CD4-positive, alpha-beta T cell treated with Interleukin-4 for 1 hour (primary cell): ENCODE results near the gene TARBP1.
"Not testable (repeated sequence)": the region's sequence is repeated elsewhere in the genome, so short reads cannot be mapped to it uniquely, and the experiment has no call there.

ENCODE experiments used
- DNase-seq, 2 donors: peaks; one replicate each; pipeline ENCODE4 v3.0.0-alpha.2; 2020 to 2022

TARBP1 gene

DNA sequence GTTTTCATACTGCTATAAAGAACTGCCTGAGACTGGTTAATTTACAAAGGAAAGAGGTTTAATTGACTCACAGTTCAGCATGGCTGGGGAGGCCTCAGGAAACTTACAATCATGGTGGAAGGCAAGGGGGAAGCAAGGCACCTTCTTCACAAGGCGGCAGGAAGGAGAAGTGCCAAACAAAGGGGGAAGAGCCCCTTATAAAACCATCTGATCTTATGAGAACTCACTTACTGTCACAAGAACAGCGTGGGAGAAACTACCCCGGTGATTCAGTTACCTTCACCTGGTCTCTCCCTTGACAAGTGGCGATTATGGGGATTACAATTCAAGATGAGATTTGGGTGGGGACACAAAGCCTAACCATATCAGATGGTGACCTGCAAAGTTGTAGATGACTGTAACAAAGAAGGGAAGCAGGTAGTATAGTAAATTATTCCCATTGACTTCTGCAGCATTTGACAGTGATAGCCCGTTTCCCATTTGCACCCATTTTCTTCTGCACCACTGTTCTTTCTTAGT, 99.3 kb downstream of the TARBP1 start:
- DNase-seq, result not testable (repeated sequence)

DNA sequence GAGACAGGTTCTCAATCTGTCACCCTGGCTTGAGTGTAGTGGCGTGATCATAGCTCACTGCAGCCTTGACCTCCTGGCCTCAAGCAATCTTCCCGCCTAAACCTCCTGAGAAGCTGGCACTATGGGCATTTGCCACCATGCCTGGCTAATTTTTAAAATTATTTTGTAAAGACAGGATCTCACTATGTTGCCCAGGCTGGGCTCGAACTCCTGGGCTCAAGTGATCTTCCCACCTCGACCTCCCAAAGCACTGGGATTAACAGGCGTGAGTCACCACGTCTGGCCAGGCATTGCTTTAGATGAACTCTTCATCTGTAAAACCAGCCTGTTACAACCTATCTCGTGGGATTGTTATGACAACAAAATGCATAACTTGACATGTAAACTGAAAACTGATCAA, 103.3 kb downstream of the TARBP1 start:
- no peak for DNase-seq

DNA sequence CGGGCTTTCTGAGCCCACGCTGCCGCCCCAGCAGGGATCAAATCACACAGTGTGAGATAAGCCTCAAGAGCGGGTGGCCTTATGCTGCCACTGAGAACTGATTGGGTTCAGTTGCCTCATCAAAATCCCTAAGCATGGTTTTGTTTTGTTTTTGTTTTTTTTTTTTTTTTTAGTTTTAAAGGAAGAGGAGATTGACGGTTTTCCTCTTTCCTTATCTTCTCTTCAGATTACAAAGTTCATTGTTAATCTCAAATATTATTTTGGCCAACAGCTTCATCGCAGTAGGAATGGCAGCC, 105.1 kb downstream of the TARBP1 start:
- DNase-seq, result no peak

DNA sequence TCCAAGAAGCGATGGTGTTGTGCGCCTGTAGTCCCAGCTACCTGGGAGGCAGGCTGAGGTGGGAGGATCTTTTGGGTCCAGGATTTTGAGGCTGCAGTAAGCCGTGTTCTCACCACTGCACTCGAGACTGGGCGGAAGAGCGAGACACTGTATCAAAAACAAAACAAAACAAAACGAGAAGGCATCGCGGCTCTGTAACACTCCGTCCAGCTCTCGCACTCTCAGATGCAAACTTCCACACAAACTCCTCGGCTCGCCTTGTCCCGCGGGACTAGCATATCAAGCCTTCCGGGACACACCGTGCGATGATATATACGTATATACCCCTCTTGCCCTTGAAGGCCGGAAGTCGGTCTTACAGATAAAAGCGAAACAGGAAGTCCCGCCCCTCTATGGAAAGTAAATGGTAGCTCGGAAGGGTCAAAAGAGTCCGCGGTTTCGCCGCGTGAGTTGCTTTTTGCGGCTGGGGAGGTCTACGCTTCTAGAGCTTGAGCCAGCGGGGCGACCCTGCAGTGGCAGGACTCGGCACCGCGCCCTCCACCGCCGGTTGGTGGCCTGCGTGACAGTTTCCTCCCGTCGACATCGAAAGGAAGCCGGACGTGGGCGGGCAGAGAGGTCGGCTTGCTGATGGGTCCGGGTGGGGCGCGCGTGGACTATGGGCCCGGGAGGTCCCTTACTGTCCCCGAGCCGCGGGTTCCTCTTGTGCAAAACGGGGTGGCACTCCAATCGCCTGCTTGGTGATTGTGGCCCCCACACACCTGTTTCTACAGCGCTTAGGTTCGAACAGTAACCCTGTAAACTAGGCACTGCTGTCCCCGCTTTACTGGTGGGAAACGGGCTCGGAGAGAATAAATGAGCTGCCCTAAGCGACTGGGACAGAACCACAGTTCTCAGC, 105.7 kb downstream of the TARBP1 start, which contains the start of gene COA6:
TSS of gene COA6 (plus strand) at position 393 of the 895 bp plus-strand sequence. CDS start at position 404, 11 bp downstream.
- DNase-seq, result peak; percentile 92 to 94

DNA sequence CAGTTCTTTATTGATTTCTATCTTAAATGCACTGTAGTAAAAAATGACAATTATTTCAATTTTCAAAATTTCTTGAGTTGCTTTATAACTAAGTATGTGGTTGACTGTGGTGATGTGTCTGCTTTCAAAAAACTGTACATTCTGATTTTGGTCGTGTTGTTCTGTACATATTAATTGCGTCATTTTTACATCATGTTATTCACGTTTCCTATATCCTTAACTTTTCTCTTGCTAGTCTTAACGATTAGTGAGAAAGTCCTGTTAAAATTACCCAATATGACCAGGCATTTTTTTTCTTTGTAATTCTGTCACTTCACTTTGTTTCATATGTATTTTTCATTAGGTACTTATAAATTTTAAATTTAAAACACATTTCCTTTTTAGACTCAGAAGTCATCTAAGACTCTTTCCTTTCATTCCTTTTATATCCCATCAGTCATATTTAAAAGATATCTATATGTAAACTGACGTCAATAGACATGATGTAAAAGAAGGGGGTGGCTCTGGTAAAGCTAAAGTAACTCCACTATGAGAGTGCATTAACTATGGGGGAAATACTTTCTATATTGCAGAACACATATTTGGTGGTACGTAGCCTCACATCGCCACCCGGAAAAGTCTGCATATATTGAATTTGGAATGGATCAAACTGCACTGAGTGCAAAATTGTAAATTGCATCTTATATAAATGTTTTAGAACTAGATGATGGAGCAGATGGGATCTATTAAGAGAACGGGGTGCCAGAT, 106.8 kb downstream of the TARBP1 start:
- DNase-seq, result no peak

DNA sequence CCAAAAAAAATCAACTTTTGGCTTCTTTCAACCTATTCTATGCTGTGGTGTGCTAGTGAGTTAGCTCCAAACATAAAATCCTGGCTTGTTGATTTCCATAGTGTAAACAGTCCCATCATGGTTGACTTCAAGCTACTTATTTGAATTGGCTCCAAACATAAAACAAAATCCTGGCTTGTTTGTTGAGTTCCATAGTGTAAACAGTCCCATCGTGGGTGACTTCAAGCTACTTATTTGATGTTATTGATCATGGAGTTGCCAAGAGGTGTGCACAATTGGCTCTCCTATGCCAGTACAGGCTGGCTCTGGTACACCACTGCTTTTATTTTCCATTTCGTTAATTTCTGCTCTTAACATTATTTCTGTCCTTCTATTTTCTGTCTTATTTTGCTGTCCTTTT, 107.6 kb downstream of the TARBP1 start:
- DNase-seq, result no peak

DNA sequence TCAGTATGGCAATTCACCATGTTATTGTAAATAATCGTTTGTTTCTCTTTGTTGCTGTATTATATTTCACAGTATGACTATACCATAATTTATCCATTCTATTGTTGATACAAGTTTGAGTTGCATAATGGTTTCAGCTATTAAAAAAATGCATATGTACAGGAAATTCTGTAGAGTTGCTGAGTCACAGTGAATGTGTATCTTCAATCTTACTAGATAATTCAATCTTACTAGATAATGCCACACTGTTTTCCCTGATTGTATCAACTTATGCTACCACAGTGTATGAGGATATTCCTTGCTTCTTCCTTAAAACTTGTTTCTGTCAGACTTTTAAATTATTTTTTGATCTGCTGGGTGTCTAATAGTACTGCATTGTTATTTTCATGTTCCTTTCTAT, 109.2 kb downstream of the TARBP1 start:
- DNase-seq, result no peak

DNA sequence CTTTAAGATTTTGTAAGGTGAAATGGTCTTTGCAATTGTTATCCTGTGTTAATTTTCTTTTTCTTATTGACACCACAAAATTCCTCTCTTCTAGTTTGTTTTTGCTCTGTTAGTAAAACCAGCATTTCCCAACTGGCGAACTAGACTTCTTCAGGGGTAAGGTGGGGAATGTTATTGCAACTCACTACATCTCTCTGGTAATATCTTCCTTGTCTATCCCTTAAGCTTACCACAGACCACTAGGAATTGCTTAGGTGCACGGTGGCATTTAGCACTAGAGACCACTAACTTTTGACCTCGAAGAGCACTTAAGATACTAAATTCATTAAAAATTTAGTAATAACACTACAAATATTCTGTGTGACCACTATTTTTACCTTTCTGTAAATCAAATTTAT, 109.9 kb downstream of the TARBP1 start:
- DNase-seq, result no peak

DNA sequence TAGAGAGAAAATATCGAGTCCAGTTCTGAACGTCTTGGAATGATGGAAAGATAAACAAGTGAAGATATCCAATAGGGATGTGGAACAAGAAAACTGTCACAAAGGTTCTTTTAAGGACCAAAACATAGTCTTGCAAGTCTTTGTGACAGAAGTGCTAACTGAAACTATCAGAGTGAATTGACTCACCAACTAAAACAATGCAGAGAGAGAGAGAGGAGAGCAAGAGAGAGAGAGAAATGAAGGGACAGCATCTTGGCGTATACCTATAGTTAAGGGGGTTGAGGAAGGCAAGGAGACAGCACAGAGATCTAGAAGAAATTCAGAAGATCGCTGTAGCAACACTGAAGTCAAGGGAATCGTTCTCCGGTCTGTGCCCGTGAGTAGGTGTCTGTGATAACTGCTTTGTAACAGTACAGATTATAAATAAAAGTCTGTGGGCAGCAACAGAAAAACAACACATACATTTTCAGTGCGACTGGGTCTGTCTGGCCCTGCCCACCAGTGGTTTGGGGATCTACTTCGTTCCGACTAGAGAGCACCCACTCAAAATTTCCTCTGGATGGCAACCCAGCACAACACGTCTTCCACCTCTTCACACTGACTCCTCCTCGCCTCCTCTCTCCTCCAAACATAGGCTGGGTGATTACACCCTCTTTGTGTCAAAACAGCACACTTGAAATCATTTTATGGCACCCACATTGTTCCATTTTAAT, 110.5 kb downstream of the TARBP1 start:
- DNase-seq, result peak in 1 of 2 donors; percentile 41

DNA sequence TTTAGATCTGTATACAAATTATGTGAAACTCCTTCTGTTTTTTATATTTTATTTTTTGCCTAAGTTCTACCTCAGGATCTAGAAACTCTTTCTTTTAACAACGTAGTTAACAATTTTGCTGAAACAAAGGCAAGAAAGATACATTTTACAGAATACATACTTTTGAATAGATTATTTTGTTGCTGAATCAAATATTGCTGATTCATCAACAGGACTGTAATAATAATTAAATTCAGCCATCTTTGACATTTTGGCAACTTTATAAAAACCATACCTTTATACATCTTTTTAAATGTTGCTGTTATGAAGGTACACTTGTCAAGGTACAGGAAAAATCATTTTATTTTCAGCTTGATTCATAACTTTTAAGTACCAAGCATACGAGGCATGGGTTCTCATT, 116.4 kb downstream of the TARBP1 start:
- no peak for DNase-seq

DNA sequence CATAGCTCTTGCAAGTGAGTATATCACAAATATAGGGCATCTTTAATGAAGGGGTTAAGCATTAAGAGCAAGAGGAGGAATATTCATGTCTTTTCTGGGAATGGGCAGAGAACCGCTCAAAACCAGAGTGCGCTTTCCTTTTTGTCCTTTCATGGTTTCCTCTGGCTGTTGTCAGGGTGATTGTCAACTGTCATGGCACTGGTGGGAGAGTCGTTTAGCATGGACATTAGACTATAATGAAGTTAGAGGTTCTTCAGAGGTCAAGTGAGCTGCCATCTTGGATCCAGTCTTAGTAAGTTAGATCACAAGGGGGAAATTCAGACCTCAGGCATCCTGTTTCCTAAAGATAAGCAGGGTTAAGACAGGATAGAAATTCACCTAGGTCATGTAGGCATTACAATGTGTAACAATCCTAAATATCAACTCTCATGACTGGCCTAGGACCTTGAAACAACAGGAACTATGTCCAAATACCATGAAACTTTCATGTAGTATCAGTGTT, 117.8 kb downstream of the TARBP1 start:
- DNase-seq, result no peak

DNA sequence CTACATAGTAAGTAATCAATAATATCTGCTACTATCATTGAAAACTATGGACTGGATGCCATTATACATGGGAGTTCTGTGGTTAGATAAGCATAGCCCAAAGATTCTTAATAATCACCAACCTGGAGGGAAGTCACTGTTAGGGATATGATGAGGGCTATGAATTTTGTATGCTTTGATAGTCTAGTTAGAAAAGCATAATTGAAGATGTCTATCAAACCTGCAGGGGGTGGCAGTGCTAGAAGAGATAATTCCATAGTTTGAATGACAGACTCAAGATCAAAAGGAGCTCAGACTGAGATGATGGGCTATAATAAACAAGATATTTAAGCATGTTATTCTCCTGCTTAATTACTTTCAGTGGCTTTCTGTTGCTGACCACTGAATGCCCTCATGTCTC, 121.1 kb downstream of the TARBP1 start:
- DNase-seq, result no peak

DNA sequence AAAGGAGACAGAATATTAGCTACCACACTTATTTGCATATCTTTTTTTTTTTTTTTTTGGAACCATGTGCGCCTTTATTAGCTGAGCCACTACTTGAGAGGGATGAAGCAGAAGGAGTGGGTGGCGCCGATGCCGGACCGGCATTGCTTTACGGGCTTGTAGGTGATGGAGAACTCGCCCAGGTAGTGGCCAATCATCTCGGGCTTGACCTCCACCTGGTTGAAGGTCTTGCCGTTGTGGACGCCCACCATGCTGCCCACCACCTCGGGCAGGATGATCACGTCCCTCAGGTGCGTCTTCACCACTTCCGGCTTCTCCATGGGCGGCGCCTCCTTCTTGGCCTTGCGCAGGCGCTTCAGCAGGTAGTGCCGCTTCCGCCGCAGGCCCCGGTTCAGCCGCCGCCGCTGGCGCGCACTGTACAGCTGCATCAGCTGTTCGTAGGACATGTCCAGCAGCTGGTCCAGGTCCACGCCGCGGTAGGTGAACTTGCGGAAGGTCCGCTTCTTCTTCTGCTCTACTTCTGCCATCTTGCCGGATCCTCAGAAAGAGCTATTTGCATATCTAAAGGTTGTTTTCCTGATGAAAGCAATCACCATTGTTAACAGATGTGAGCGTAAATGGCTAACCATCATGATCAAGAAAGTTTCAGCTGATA, 122.2 kb downstream of the TARBP1 start:
- DNase-seq, result peak; percentile 59 to 67

DNA sequence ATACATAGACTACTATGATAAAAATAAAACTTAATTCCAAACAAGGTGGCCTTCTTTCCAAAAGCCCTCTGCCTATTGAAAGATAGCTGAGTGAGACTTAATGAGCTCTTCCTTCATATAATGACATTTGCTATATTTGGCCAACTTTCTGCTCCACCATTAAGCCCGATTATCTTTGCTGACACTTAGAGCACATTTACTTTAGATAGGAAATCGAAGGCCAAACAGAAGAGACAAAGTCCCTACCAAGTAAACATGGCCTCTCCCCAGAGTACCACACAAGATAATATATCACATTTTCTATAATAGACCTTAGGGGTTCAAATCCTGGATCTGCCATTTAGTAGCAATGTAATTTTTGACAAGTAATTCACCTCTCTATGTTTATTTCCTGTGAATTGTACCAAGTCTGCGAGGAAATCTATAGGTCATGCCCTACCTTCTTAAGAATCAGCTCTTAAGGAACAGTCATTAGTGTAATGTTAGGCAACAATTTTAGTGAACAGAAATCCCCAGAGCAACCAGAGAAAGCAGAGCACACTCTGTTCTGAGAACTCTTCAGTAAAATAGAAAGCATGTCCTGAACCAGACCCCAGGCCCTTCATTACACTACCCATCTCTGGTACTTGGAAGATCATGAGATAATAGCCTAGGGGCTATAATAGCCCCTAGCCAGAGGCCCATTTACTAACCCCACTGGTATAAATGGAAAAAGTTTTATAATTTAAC, 123.0 kb downstream of the TARBP1 start:
- no peak for DNase-seq

DNA sequence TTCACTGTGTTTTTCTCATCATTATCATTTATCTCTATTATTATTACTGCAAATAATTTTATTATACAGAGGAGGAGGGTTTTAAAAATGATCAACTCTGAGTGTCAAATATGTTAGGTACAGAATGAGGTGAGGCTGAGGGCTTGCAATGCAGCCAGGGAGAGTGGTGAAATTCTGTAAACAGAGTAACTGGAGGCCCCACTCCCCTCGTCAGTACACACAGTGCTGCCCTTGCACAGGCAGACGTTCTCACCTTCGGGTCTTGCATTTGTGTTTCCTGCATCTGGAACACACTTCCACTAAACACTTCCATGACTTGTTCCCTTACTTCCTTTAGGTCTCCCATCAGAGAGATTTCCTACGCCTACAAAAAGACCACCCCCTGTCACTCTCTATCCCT, 130.0 kb downstream of the TARBP1 start:
- DNase-seq, result no peak

DNA sequence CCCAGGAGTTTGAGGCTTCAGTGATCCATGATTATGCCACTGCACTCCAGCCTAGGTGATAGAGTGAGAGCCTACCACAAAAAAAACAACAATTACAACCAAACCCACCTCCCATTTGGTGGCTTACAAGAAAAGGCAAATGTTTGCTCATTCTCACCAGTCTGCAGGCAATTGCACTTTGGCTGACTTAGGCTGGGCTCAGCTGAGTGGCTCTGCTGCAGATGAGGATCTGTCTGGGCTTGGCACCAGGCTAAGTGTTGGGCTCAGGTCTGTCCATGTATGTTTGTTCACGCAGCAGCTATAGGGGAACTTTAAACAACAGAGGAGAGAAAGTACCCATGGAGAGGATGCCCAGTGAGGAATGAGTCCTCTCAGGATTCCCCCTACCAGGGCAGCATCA, 133.7 kb downstream of the TARBP1 start:
- DNase-seq, result no peak

DNA sequence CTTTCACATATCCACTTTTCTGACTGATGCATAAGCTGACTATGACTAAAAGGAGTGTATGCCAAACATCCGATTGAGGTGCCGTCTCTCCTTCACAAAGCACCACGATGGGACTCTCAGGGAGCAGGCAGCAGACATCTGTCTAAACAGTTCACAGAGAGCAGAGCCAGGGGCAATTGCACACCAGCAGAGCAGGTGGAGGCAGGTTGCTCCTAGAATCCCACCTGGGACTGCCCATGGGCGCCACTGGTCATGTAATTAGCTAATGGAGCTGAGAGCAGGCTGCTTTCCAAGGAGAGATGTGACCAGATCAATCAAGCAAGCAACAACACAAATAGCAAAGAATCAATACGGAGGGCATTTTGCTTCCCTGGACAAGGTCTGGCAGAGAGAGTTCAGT, 136.2 kb downstream of the TARBP1 start:
- no peak for DNase-seq
